Activated effector memory CD4-positive, alpha-beta T cell treated with Interleukin-2 at 50 U/mL for 16 hours (primary cell): ENCODE results near the gene ZMYND8.
"Not testable (repeated sequence)": the region's sequence is repeated elsewhere in the genome, so short reads cannot be mapped to it uniquely, and the experiment has no call there.

Source experiments
- DNase-seq: peaks from one replicate; pipeline ENCODE4 v3.0.0-alpha.2; 2020

Gene ZMYND8

DNA sequence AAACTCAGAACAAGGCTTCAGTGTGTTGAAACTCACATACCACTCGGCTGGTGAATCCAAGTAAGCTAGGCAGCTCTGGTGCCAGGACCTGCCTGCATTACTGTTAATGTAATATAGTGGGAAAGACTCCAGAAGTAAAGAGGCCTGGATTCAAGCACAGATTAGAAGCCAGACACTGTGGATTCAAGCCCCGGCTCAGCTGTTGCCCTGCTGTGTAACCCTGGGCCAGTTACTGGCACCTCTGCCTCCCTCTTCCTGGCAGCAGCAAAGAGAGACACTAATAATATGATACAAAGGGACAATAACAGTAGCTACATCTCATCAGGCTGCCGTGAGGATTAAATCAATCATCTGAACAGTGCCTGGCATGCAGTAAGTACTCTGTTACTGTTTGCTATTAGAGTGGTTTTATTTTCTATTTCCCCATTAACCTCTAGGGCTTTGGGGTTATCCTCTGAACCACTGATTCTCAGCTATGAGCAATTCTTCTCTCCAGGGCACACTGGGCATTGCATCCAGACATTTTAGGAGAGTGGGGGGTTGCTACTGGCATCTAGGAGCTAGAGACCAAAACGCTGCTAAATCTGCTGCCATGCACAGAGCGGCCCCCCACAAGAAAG lies 92.9 kb downstream of the ZMYND8 start:
- DNase-seq = no peak

- DNase-seq = no peak
Observed at GRCh38 chr20:47263080-47263464, 93.4 kb downstream of the ZMYND8 start.

GRCh38 chr20:47262365-47263013 lies 94.0 kb downstream of the ZMYND8 start:
- no peak for DNase-seq

- no peak for DNase-seq
Observed at GRCh38 chr20:47262008-47262364, 94.5 kb downstream of the ZMYND8 start.

- DNase-seq = not testable (repeated sequence)
Observed at GRCh38 chr20:47261161-47261774, 95.2 kb downstream of the ZMYND8 start.

DNA sequence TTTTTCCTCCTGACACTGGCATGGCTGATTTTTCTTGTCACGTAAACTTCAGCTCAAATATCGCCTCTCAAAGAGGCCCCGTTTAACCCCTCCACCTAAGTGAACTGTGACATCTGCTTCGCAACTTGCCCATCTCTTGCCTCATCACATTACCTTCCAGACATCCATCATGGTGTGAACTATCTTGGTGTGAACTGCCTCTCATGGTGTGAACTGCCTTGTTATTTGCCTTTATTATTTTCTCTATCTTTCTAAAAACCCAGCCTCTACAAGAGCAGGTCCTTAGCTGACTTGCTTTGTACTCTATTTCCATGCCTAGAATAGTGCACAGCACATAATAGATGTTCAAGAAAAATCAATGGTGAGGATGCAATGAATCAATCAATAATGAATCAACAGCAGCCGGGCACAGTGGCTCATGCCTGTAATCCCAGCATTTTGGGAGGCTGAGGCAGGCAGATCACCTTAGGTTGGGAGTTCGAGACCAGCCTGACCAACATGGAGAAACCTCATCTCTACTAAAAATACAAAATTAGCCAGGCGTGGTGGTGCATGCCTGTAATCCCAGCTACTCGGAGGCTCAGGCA lies 95.9 kb downstream of the ZMYND8 start:
- DNase-seq = not testable (repeated sequence)

- no peak for DNase-seq
Observed at GRCh38 chr20:47258745-47259695, 97.5 kb downstream of the ZMYND8 start.

- no peak for DNase-seq
Observed at GRCh38 chr20:47257771-47258170, 98.7 kb downstream of the ZMYND8 start.

- DNase-seq = no peak
Observed at GRCh38 chr20:47257256-47257655, 99.2 kb downstream of the ZMYND8 start.

DNA sequence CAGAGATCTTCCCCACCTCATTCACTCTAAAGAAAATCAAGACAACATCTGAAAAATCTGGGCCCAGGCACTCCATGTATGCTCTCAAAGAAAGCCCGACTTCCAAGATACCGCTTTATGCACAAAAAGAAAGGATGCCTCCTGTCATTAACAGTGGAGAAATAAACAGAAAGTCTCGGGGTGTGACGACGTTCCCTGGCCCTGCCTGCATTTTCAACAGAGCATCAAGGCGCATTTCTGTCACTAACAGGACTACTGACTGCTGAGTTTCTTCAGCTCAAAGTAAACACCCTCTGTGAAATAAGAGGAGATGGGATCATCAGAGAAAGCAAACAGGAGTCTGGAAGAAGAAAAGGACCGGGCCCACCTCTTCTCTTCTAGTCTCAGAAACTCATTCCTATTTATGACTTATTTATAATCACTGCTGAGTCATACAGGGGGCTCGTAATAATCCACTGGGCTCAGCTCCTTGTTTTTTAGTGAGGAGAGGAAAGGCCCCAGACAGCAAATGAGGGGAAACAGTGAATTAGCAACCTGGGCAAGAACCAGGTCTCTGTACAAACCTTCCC lies 99.7 kb downstream of the ZMYND8 start:
- no peak for DNase-seq

DNA sequence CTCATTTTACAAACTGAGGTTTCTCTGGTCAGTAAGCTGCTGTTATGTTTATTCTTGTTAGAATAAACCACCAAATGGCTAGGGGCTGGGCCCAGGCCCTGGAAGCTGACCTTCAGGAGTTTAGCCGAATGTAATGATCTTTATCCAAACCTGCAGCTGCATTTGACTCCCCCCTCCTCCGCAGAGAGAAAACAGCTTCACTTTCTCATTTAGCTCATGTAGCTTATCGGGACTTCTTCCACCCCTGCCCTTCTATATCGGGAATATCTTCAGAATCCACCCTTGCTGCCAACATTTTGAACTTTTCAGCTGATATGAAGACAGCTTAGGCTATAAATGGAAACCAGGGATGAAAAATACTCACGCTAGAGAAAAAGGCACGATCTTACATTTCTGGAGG lies 102.6 kb downstream of the ZMYND8 start:
- no peak for DNase-seq

DNA sequence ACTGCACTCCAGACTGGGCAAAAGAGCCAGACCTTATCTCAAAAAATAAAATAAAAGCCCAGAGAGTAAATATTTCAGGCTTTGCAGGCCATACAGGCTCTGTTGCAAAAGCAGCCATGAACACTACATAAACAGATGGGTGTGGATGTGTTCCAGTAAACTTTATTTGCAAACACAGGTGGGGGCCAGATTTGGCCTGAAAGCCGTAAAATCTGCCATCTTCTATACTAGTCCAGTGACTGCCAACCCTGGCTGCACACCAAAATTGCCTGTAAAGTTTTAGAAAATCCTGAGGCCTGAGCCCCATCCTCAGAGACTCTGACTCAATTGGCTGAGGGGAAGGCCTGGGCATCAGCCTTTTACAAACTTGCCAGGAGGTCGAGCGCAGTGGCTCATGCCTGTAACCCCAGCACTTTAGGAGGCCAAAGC lies 103.6 kb downstream of the ZMYND8 start:
- no peak for DNase-seq

DNA sequence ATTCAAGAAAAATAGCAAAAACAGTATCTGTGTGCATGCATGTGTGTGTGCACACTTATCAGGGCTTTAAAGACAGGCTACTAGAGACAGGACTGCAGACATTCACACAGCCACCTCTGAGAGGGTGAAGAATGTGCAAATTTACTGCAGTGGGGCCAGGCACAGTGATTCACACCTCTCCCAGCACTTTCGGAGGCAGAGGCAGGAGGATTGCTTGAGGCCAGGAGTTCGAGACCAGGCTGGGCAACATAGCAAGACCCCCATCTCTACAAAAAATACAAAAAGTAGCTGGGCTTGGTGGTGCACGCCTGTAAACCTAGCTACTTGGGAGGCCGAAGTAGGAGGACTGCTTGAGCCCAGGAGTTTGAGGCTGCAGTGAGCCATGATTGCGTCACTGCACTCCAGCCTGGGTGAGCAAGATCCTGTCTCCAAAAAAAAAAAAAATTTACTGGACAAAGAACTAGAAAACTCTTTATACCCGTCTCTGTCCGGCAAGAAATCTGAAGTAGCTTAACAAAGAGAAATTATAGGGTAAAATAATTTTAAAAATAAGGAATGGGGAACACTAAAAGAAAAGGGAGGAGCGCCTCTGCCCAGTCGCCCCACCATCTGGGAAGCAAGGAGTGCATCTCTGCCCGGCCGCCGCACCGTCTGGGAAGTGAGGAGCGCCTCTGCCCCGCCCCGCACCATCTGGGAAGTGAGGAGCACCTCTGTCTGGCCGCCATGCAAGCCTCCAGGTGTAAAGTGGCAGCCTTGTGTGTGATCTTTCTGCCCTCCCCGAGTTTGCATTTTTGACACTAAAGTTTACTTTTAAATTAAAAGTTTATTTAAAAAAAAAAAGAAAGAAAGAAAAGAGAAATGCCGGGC lies 105.1 kb downstream of the ZMYND8 start:
- DNase-seq = no peak

DNA sequence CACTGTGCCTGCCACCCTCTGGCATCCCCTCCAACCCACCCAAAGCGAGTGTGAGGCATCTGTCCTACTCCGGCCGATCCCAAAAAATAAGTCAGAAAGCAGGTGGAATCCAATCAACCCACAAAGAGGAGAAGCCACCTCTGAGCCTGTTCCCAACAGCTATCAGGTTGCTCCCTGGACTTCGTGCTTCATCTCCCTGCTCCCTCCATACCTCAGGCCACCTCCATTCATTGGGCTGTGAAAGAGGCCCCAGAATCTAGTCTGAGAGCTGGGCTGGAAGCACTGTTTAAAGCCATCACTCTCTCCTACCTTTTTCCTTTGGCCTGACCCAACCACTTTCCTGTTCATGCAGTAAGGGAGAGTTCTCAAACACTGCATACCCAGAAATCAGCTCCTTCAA lies 106.1 kb downstream of the ZMYND8 start:
- DNase-seq = no peak

DNA sequence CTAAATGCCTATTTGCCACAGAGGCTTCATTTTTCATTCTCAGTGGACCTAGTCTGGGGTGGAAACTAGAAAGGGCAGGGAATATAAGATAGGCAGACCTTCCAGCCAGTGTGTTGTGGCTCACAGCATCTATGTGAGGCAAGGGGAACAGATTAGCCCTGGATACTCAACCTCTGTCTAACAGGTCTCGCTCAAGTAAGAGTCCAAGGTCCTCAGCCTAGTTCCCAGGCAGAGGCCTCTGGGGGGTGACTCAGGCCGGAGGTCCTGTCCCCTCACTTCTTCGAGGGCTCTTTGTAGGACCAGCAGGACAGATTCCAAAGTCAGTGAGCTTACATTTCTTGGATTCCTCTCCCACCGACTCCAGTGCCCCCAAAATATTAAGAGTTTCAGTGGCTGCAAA lies 106.6 kb downstream of the ZMYND8 start:
- no peak for DNase-seq

DNA sequence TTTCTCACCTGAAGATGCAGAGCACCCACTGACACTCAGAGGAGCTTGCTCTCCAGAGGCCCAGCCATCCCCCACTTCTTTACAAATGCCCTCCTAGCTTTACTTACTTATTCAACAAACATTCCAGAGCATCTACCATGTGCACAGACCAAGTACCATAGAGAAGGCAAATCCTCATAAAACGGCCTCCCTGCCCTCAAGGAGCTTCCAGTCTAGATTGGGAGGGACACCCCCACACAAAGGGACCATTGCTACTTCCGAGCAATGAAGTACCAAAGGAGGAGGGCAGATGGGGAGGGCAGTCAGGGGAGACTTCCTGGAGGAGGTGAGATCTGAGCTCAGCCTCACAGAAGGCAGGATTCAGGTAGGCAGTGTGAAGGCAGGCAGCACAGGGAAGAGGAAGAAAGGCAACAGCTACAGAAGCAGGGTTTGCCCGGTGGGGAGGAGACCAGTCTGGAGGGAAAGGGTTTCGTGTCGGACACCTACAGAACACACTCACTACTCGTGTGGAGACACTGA lies 108.0 kb downstream of the ZMYND8 start:
- DNase-seq = no peak

GRCh38 chr20:47247972-47248371 lies 108.5 kb downstream of the ZMYND8 start:
- no peak for DNase-seq

- no peak for DNase-seq
Observed at GRCh38 chr20:47246061-47246777, 110.3 kb downstream of the ZMYND8 start.

- not testable (repeated sequence) for DNase-seq
Observed at GRCh38 chr20:47245166-47245565, 111.3 kb downstream of the ZMYND8 start.

- no peak for DNase-seq
Observed at GRCh38 chr20:47244451-47244850, 112.0 kb downstream of the ZMYND8 start.
